ENCODE data around the gene DHFR.

DNA sequence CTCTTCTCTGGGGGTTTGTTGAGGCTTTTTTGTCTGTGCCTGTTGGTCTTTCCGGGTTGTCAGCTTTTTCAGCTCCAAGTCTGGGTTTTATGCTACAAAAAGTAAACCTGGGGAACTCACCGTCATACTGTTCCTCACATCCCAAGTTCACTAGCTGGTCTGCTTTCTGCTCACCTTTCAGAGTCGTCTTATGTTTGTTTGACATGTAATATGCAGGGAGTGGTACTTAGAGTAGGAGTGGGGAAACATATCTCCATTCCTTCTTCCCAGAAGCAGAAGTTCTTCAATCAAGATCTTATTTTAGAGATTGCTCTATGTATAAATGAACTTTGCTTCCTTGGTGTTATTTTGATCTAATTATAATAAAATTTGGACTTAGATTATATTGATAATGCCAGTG, 41.7 kb upstream of the DHFR start:
- TF ChIP-seq, protein P1, sequence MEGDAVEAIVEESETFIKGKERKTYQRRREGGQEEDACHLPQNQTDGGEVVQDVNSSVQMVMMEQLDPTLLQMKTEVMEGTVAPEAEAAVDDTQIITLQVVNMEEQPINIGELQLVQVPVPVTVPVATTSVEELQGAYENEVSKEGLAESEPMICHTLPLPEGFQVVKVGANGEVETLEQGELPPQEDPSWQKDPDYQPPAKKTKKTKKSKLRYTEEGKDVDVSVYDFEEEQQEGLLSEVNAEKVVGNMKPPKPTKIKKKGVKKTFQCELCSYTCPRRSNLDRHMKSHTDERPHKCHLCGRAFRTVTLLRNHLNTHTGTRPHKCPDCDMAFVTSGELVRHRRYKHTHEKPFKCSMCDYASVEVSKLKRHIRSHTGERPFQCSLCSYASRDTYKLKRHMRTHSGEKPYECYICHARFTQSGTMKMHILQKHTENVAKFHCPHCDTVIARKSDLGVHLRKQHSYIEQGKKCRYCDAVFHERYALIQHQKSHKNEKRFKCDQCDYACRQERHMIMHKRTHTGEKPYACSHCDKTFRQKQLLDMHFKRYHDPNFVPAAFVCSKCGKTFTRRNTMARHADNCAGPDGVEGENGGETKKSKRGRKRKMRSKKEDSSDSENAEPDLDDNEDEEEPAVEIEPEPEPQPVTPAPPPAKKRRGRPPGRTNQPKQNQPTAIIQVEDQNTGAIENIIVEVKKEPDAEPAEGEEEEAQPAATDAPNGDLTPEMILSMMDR (IDR thresholded peaks at IDR 0.05; ENCODE audit: insufficient read depth, low read depth, low read length), result no peak
- no peak for TF ChIP-seq EZH2 (IDR thresholded peaks at IDR 0.05; ENCODE audit: insufficient read depth, low read length)

All from astrocyte (in vitro differentiated cells and primary cell).